Ovary (tissue), 3 donors: ENCODE measurements around the gene UPF1.

ENCODE experiments used
- POLR2A ChIP-seq: fragments of 450-650 bp; IDR thresholded peaks from one replicate; pipeline ENCODE4 v1.6.1; 2017; ENCODE audit warnings: antibody characterized with exemption, mild to moderate bottlenecking, moderate library complexity
- TF ChIP-seq, protein P1 (sequence below), 3 donors: fragments of 450-650 bp in 2 of 3; fragments of 200-600 bp in 1 of 3; IDR thresholded peaks; one replicate each; pipeline versions ENCODE4 v1.5.1 to v1.8.0; 2016 to 2022; ENCODE audit warnings: antibody characterized with exemption in 3 of 3, mild to moderate bottlenecking in 1 of 3
- donor health status: DM: no; HTN: no; CAD: no.

DNA sequence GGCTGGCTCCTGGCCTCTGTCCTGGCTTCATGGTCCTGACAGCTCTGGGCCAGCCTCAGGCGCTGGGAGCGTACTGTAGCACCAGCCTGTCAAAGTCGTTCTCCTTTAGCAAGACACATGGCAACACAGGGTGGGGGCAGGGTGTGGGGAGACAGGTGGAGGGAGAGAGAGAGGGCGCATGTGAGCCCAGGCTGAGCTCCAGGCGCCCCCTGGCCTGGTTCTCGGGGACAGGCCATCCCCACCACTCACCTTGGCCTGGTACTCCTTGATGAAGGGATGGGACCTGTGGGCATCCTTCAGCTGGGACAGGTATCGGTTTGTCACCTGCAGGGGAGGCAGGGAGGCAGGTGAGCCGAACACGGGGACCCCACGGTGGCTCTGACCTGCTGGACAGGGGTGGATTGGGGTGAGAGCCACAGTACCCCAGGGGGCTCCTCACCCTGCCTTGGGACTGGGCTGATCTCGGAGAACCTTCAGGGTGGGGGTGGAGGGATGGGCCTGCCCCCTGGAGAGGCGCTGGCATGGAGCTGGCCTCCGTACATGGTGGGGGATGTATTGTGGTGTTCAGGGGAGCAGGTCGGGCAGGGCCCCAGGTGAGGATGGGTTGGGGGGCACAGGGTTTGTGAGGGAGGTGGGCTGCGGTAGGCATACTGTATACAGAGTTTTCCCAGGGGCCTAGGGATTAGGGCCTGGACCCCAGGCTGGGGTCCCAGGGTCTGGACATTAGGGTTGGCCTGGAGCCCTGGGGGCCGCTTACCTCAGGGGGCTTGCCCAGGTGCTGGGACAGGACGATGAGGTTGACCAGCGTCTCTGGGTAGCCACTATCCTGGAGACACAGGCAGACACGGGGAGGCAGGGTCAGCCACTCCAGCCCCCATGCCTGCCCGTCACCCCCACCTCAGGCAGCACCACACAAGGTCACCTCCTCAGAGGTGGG is 68.1 kb downstream of the UPF1 start:
- TF ChIP-seq, protein P1, sequence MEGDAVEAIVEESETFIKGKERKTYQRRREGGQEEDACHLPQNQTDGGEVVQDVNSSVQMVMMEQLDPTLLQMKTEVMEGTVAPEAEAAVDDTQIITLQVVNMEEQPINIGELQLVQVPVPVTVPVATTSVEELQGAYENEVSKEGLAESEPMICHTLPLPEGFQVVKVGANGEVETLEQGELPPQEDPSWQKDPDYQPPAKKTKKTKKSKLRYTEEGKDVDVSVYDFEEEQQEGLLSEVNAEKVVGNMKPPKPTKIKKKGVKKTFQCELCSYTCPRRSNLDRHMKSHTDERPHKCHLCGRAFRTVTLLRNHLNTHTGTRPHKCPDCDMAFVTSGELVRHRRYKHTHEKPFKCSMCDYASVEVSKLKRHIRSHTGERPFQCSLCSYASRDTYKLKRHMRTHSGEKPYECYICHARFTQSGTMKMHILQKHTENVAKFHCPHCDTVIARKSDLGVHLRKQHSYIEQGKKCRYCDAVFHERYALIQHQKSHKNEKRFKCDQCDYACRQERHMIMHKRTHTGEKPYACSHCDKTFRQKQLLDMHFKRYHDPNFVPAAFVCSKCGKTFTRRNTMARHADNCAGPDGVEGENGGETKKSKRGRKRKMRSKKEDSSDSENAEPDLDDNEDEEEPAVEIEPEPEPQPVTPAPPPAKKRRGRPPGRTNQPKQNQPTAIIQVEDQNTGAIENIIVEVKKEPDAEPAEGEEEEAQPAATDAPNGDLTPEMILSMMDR (IDR thresholded peaks at IDR 0.05): no peak
- no peak for TF ChIP-seq POLR2A
